ENCODE data around the gene S100A13. TPM values are rescaled to one million over a fixed set of nuclear protein-coding genes. Genes with fewer than 3 reads are reported as not detected.

The S100A13 gene
- total and polyA plus RNA-seq, 9 of the 15 experiments (the other 6 are each of a cell fraction or from before 2014, with no cell fraction given) = 41.9 to 129 (median 58.0) TPM

- Histone ChIP-seq H2AFZ (ENCODE audit: low read depth, low read length) (peak overlapping the region; percentile 65), H4K20me1 (replicated peaks; ENCODE audit: control insufficient read depth, insufficient read depth, low read length) (no peaks in the 10 kb centered on the region), H3K27ac (ENCODE audit: extremely low read depth, low read depth, low read length) (no peak overlapping the region), H3K9me1 (ENCODE audit: control insufficient read depth, insufficient read depth, low read length) (peaks cover 6% of the 10 kb centered on the region), H3K9ac (ENCODE audit: insufficient read depth in 1 of 2, low read depth in 2 of 2, low read length in 2 of 2) (peak overlapping the region in 1 of 2 experiments; percentile 79; a peak in 1 of 4 replicates), H3K27me3 (ENCODE audit: control insufficient read depth in 2 of 2, insufficient read depth in 2 of 2, low read length in 2 of 2) (no peaks in the 10 kb centered on the region), H3K36me3 (ENCODE audit: control insufficient read depth, insufficient read depth, low read length) (no peaks in the 10 kb centered on the region), H3K4me3 (no peak overlapping the region), H3K79me2 (ENCODE audit: control insufficient read depth, insufficient read depth, low read length) (no peaks in the 10 kb centered on the region), H3K4me2 (ENCODE audit: insufficient read depth, low read length) (no peak overlapping the region), H3K4me1 (replicated peaks in 1 of 2; ENCODE audit: control insufficient read depth in 2 of 2, insufficient read depth in 2 of 2, low read length in 2 of 2) (peaks cover 31 to 50% of the 10 kb centered on the region in 2 experiments), H3K9me3 (replicated peaks; ENCODE audit: control insufficient read depth, insufficient read depth, low read depth, low read length) (no peaks in the 10 kb centered on the region)
- in situ Hi-C loops (cut with MboI) = no loop called here
- BruUV-seq (replicated peaks) = no TSS peak
- ChIA-PET POLR2A (interaction anchor here (1.1 to 4.1 kb wide), 2 partner anchors 8 to 16 kb away, joined by 3 to 23 read pairs; partner anchors contain the start of genes S100A1 and S100A13), CTCF (ENCODE audit: low intra/inter-chr PET ratio) (no interaction called here)
- FAIRE-seq (no peak), DNase-seq (ENCODE audit: extremely low read depth in 1 of 4, low spot score in 3 of 4) (no peak), ATAC-seq (no peak)
- no peak for TF ChIP-seq ZNF444 (CRISPR knock-in tag; IDR thresholded peaks at IDR 0.05)
- no peak for TF ChIP-seq CHAMP1 (IDR thresholded peaks at IDR 0.05)
- no peak for TF ChIP-seq GABPB2 (CRISPR knock-in tag; conservative IDR thresholded peaks at IDR 0.05)
- TF ChIP-seq EGR1 (conservative IDR thresholded peaks at IDR 0.05) = 0 out of 2 replicates have a peak, but pooled peaks have one; percentile 21
- no peak for TF ChIP-seq ARID3A (IDR thresholded peaks at IDR 0.05; ENCODE audit: borderline replicate concordance, low read depth, low read length)
- no peak for TF ChIP-seq RBM25 (IDR thresholded peaks at IDR 0.05; ENCODE audit: low read depth, low read length, severe bottlenecking)
- no peak for TF ChIP-seq ZBTB7A (IDR thresholded peaks at IDR 0.05; ENCODE audit: borderline replicate concordance, control insufficient read depth, low read depth, low read length)
- no peak for TF ChIP-seq ZFP1 (CRISPR knock-in tag; IDR thresholded peaks at IDR 0.05)
- intact Hi-C loops (cut with micrococcal nuclease) = no loop called here
- WGBS (ENCODE audit: insufficient coverage, low coverage, missing lambda C conversion rate) = 46% methylated on average over 7 of the region's 7 CpGs
These were observed 16.4 kb downstream of the S100A13 start for GRCh38 chr1:153610811-153611301.

Data from K562 (cell line).